ENCODE measurements around the gene CLIP2.

GRCh38 chr7:74418076-74418475, 128.9 kb downstream of the CLIP2 start:
- TF ChIP-seq CTCF (IDR thresholded peaks at IDR 0.05): no peak
- TF ChIP-seq TCF7L2 (IDR thresholded peaks at IDR 0.05; ENCODE audit: low read depth, low read length): no peak
- TF ChIP-seq POLR2AphosphoS5 (IDR thresholded peaks at IDR 0.05; ENCODE audit: low read depth, low read length): no peak
- TF ChIP-seq REST (IDR thresholded peaks at IDR 0.05; ENCODE audit: insufficient read depth in 1 of 2, low read depth in 2 of 2, low read length in 1 of 2): no peak

Measured in Panc1 (cell line).